ENCODE results near the gene UGT1A6.

- TF ChIP-seq EZH2phosphoT487 (IDR thresholded peaks at IDR 0.05; ENCODE audit: low read length) (no peak), EZH2 (optimal IDR thresholded peaks at IDR 0.05; ENCODE audit: low read depth, low read length) (no peak)
- TF ChIP-seq, protein P1, sequence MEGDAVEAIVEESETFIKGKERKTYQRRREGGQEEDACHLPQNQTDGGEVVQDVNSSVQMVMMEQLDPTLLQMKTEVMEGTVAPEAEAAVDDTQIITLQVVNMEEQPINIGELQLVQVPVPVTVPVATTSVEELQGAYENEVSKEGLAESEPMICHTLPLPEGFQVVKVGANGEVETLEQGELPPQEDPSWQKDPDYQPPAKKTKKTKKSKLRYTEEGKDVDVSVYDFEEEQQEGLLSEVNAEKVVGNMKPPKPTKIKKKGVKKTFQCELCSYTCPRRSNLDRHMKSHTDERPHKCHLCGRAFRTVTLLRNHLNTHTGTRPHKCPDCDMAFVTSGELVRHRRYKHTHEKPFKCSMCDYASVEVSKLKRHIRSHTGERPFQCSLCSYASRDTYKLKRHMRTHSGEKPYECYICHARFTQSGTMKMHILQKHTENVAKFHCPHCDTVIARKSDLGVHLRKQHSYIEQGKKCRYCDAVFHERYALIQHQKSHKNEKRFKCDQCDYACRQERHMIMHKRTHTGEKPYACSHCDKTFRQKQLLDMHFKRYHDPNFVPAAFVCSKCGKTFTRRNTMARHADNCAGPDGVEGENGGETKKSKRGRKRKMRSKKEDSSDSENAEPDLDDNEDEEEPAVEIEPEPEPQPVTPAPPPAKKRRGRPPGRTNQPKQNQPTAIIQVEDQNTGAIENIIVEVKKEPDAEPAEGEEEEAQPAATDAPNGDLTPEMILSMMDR (IDR thresholded peaks at IDR 0.05; ENCODE audit: low read length), result no peak
These were observed 103.6 kb downstream of the UGT1A6 start for GRCh38 chr2:233796254-233796653.

Measured in MM.1S (cell line).